Sigmoid colon (tissue), 4 donors: Measurements from ENCODE around the gene MCF2.

Source experiments
- CTCF ChIP-seq, 4 experiments: fragments of 450-650 bp in 3 of 4; fragments of 200-600 bp in 1 of 4; IDR thresholded peaks; one replicate each; pipeline ENCODE4 v1.5.1; 2016 to 2019; ENCODE audit warnings: antibody characterized with exemption in 4 of 4, mild to moderate bottlenecking in 3 of 4, moderate library complexity in 2 of 4
- EP300 ChIP-seq, 4 donors: sonication (generic); formaldehyde crosslinking; IDR thresholded peaks; one replicate each; pipeline ENCODE4 v1.6.1; 2017; ENCODE audit warnings: antibody characterized with exemption in 4 of 4

- TF ChIP-seq CTCF (IDR thresholded peaks at IDR 0.05): no peak
- TF ChIP-seq EP300 (IDR thresholded peaks at IDR 0.05): no peak
Observed at GRCh38 chrX:139691843-139692505, 16.0 kb downstream of the MCF2 start.
